Kidney epithelial cell (primary cell): ENCODE measurements around the gene PLSCR3. TPM values are rescaled to one million over a fixed set of nuclear protein-coding genes. Genes with fewer than 3 reads are reported as not detected.

ENCODE experiments used
- DNase-seq: peaks from one replicate; pipeline ENCODE4 v3.0.0-alpha.2; 2010; ENCODE audit warnings: low read depth
- H3K27me3 ChIP-seq: 2 replicates; pipeline ENCODE4 v1.6.0; 2011; ENCODE audit warnings: low read length; ENCODE audit not compliant: control insufficient read depth, insufficient read depth
- H3K36me3 ChIP-seq: 2 replicates; pipeline ENCODE4 v1.5.1; 2011; ENCODE audit warnings: low read length; ENCODE audit not compliant: control insufficient read depth, insufficient read depth
- H3K4me3 ChIP-seq: 2 replicates; pipeline ENCODE4 v1.5.1; 2011; ENCODE audit warnings: low read depth, mild to moderate bottlenecking, control low read depth, low read length
- total RNA-seq: library from RNA; depleted of rRNA; stranded (reverse); fragments of >200 nt; gene quantifications from 2 replicates; pipeline ENCODE4 v1.2.3, GENCODE V29; 2015
- TF ChIP-seq, protein P1 (sequence below): IDR thresholded peaks from 2 replicates; pipeline ENCODE4 v1.5.1; 2011; ENCODE audit warnings: mild to moderate bottlenecking, moderate library complexity, low read length, control low read depth, inconsistent platforms; ENCODE audit not compliant: insufficient read depth, poor library complexity, severe bottlenecking

The PLSCR3 gene
- total RNA-seq, 1 donor from 2014 or later = 61.8 TPM

DNA sequence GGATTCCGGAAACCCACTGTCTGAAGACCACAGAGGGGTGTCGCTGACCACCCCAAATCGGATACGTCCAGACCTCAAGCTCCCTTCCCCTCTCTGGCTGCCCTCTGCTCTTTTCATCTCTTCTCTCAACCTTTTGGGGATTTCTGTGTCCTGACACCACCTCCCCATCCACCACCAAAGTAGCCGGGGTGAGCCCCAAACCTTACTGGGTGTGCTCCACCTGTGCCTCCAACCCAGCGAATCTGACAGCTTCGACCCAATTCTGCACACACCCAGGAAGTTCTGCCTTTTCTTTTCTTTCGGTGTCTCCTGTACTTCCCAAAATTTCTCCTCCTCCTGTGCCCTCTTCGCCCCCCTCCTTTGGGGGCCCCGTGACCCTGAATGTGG is 41.8 kb downstream of the PLSCR3 start:
- no peaks in the 10 kb centered on the region for H3K27me3 ChIP-seq
- no peak for DNase-seq
- H3K36me3 ChIP-seq = no peaks in the 10 kb centered on the region
- H3K4me3 ChIP-seq = peak overlapping the region; percentile 89
- TF ChIP-seq, protein P1, sequence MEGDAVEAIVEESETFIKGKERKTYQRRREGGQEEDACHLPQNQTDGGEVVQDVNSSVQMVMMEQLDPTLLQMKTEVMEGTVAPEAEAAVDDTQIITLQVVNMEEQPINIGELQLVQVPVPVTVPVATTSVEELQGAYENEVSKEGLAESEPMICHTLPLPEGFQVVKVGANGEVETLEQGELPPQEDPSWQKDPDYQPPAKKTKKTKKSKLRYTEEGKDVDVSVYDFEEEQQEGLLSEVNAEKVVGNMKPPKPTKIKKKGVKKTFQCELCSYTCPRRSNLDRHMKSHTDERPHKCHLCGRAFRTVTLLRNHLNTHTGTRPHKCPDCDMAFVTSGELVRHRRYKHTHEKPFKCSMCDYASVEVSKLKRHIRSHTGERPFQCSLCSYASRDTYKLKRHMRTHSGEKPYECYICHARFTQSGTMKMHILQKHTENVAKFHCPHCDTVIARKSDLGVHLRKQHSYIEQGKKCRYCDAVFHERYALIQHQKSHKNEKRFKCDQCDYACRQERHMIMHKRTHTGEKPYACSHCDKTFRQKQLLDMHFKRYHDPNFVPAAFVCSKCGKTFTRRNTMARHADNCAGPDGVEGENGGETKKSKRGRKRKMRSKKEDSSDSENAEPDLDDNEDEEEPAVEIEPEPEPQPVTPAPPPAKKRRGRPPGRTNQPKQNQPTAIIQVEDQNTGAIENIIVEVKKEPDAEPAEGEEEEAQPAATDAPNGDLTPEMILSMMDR = no peak

GRCh38 chr17:7351665-7352502 is 42.4 kb downstream of the PLSCR3 start, which contains the start of gene KCTD11:
TSS of gene KCTD11 (plus strand) at chr17:7352162.
- TF ChIP-seq, protein P1 = peak; percentile 75
- Histone ChIP-seq H3K27me3 (no peaks in the 10 kb centered on the region), H3K4me3 (peak within 1 kb of the TSS; percentile 89), H3K36me3 (no peaks in the 10 kb centered on the region)
- peak; percentile 62 for DNase-seq

DNA sequence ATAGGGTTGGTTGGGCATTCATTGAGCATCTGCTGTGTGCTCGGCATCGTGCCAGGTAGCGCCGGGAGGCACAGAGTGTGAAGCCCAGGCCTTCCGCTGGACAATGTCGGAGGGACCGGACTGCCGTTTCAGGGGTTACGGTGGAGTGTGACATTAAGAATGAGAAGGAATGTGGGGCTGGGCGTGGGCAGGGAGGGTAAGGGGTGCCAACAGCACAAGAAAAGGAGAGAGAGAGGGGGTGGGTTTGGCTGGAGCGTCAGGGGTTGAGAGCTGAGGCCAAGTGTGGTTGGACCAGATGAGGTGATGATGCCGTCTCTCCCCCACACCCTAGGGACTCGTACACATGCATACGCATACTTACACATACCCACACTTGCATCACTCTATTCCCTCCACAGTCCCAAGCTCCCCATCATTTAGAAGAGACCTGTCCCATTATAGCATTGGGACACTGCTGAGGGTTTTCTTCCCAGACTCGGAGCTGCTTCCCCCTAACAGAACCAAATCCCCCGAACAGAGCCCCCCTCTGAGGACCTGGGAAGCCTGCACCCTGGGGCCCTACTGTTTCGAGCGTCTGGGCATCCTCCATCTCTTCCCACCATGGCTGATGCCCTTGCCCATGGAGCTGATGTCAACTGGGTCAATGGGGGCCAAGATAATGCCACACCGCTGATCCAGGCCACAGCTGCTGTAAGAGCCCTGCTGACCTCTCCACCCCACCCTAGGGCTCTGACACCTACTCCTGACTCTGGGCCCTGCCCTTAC is 45.7 kb downstream of the PLSCR3 start:
- Histone ChIP-seq H3K4me3 (no peak overlapping the region), H3K36me3 (no peaks in the 10 kb centered on the region), H3K27me3 (peaks cover 6% of the 10 kb centered on the region)
- TF ChIP-seq, protein P1 = no peak
- DNase-seq = no peak

GRCh38 chr17:7347630-7348477 is 46.5 kb downstream of the PLSCR3 start:
- Histone ChIP-seq H3K27me3 (peaks cover 9% of the 10 kb centered on the region), H3K4me3 (no peak overlapping the region), H3K36me3 (no peaks in the 10 kb centered on the region)
- TF ChIP-seq, protein P1 = no peak
- no peak for DNase-seq

DNA sequence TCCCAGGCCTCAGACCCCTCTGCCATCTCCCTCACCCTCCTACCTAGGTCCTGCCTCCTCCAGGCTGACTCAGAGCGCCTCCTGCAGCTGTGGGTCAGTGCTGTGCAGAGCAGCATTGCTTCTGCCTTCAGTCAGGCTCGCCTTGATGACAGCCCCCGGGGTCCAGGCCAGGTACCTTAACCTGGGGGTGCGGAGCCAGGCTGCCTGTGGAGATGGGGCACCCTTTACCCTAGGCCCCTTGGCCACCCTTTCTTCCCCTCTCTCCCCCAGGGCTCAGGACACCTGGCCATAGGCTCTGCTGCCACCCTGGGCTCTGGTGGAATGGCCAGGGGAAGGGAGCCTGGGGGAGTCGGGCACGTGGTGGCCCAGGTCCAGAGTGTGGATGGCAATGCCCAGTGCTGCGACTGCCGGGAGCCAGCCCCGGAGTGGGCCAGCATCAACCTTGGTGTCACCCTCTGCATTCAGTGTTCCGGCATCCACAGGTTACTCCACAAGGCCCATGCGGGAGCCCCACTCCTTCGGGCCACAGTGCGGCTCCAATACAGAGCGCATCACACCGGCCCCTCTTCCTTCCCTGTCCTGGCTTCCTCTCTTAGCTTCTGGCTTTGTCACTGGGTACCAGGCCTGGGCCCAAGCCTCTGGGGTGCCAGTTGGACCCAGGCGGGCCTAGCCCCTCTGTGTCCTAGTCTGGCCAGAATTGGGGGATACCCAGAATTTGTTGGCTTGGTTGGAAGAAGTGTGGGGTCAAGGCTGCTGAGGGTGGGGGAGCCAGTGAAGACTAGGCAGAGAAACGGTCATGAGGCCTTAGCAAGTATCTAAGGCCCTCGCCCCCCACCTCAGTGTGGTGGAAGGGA is 47.3 kb downstream of the PLSCR3 start:
- DNase-seq = no peak
- Histone ChIP-seq H3K27me3 (peaks cover 9% of the 10 kb centered on the region), H3K36me3 (no peaks in the 10 kb centered on the region), H3K4me3 (no peak overlapping the region)
- TF ChIP-seq, protein P1 = no peak
